SJCRH30 (cell line): ENCODE results near the gene MFSD11. TPM values are rescaled to one million over a fixed set of nuclear protein-coding genes. Genes with fewer than 3 reads are reported as not detected.
"Not testable (repeated sequence)": the region's sequence is repeated elsewhere in the genome, so short reads cannot be mapped to it uniquely, and the experiment has no call there.

ENCODE experiments used
- DNase-seq, 2 experiments: peaks; one replicate each; pipeline ENCODE4 v3.0.0-alpha.2; 2015 to 2020
- H3K27ac ChIP-seq: fragments of 250-450 bp; sonication (Bioruptor Pico); 2 replicates; pipeline ENCODE4 v1.5.1; 2020; ENCODE audit warnings: mild to moderate bottlenecking, moderate library complexity
- H3K27me3 ChIP-seq: fragments of 250-450 bp; sonication (Bioruptor Pico); 2 replicates; pipeline ENCODE4 v1.5.1; 2020; ENCODE audit warnings: mild to moderate bottlenecking, moderate library complexity
- H3K36me3 ChIP-seq: fragments of 250-450 bp; sonication (Bioruptor Pico); 2 replicates; pipeline ENCODE4 v1.5.1; 2020; ENCODE audit warnings: mild to moderate bottlenecking, moderate library complexity
- H3K4me1 ChIP-seq: fragments of 250-450 bp; sonication (Bioruptor Pico); 2 replicates; pipeline ENCODE4 v1.5.1; 2020; ENCODE audit warnings: mild to moderate bottlenecking, moderate library complexity
- H3K4me3 ChIP-seq: fragments of 250-450 bp; sonication (Bioruptor Pico); 2 replicates; pipeline ENCODE4 v1.5.1; 2020; ENCODE audit warnings: mild to moderate bottlenecking, moderate library complexity
- H3K9me3 ChIP-seq: fragments of 250-450 bp; sonication (Bioruptor Pico); replicated peaks from 2 replicates; pipeline ENCODE4 v1.5.1; 2020; ENCODE audit warnings: mild to moderate bottlenecking, moderate library complexity
- total RNA-seq: library from RNA; depleted of rRNA; stranded (reverse); fragments of >200 nt; shearing (Covaris generic); gene quantifications from 2 replicates; pipeline ENCODE4 v1.2.3, GENCODE V29; 2014

Gene MFSD11
- total RNA-seq, 1 experiment from 2014 or later = 40.4 TPM

- peak in 1 of 2 experiments; percentile 29 for DNase-seq
- Histone ChIP-seq H3K9me3 (no peaks in the 10 kb centered on the region), H3K27me3 (no peaks in the 10 kb centered on the region), H3K4me3 (no peak overlapping the region), H3K36me3 (peaks cover 36% of the 10 kb centered on the region), H3K27ac (no peak overlapping the region), H3K4me1 (peaks cover 8% of the 10 kb centered on the region; the same call in 1 of the 2 replicates)
Measured at GRCh38 chr17:76740329-76741118, 2.6 kb downstream of the MFSD11 start.

- H3K27ac ChIP-seq = no peak overlapping the region
- DNase-seq = no peak
- H3K36me3 ChIP-seq = peaks cover 35% of the 10 kb centered on the region
- peaks cover 8% of the 10 kb centered on the region; the same call in 1 of the 2 replicates for H3K4me1 ChIP-seq
- H3K9me3 ChIP-seq = no peaks in the 10 kb centered on the region
- no peak overlapping the region for H3K4me3 ChIP-seq
- no peaks in the 10 kb centered on the region for H3K27me3 ChIP-seq
Measured at GRCh38 chr17:76742958-76743357, 5.0 kb downstream of the MFSD11 start.

GRCh38 chr17:76744747-76745146 lies 6.8 kb downstream of the MFSD11 start:
- no peaks in the 10 kb centered on the region for H3K9me3 ChIP-seq
- peaks cover 5% of the 10 kb centered on the region; the same call in 1 of the 2 replicates for H3K4me1 ChIP-seq

GRCh38 chr17:76745785-76746184 lies 7.9 kb downstream of the MFSD11 start:
- peaks cover 39% of the 10 kb centered on the region for H3K36me3 ChIP-seq
- H3K4me1 ChIP-seq, DNase-seq: not testable (repeated sequence)

More at GRCh38 chr17:76744747-76745146, 6.8 kb downstream of the MFSD11 start:
- H3K4me3 ChIP-seq = no peak overlapping the region
- H3K27ac ChIP-seq = no peak overlapping the region
- no peaks in the 10 kb centered on the region for H3K27me3 ChIP-seq
- H3K36me3 ChIP-seq = peaks cover 39% of the 10 kb centered on the region
- DNase-seq = no peak

GRCh38 chr17:76747716-76748363 lies 9.9 kb downstream of the MFSD11 start:
- Histone ChIP-seq H3K27ac (no peak overlapping the region), H3K27me3 (no peaks in the 10 kb centered on the region), H3K36me3 (peaks cover 40% of the 10 kb centered on the region), H3K4me3 (no peak overlapping the region), H3K4me1 (no peaks in the 10 kb centered on the region), H3K9me3 (no peaks in the 10 kb centered on the region)
- no peak for DNase-seq

More at GRCh38 chr17:76745785-76746184, 7.9 kb downstream of the MFSD11 start:
- H3K27ac ChIP-seq, H3K4me3 ChIP-seq, H3K27me3 ChIP-seq, H3K9me3 ChIP-seq: not testable (repeated sequence)

GRCh38 chr17:76748657-76749056 lies 10.7 kb downstream of the MFSD11 start:
- Histone ChIP-seq H3K27ac (no peak overlapping the region), H3K4me1 (no peaks in the 10 kb centered on the region), H3K4me3 (no peak overlapping the region), H3K27me3 (no peaks in the 10 kb centered on the region), H3K9me3 (no peaks in the 10 kb centered on the region), H3K36me3 (peaks cover 36% of the 10 kb centered on the region)
- DNase-seq = no peak

- H3K36me3 ChIP-seq = peaks cover 26% of the 10 kb centered on the region
- no peaks in the 10 kb centered on the region for H3K9me3 ChIP-seq
Measured at GRCh38 chr17:76751416-76751993, 13.6 kb downstream of the MFSD11 start.

GRCh38 chr17:76752006-76752405 lies 14.1 kb downstream of the MFSD11 start:
- no peak overlapping the region for H3K27ac ChIP-seq
- no peaks in the 10 kb centered on the region for H3K4me1 ChIP-seq
- no peak for DNase-seq
- no peak overlapping the region for H3K4me3 ChIP-seq
- no peaks in the 10 kb centered on the region for H3K27me3 ChIP-seq
- peaks cover 25% of the 10 kb centered on the region for H3K36me3 ChIP-seq
- H3K9me3 ChIP-seq = no peaks in the 10 kb centered on the region

More at GRCh38 chr17:76751416-76751993, 13.6 kb downstream of the MFSD11 start:
- DNase-seq = no peak
- Histone ChIP-seq H3K4me3 (no peak overlapping the region), H3K27me3 (no peaks in the 10 kb centered on the region), H3K27ac (no peak overlapping the region), H3K4me1 (no peaks in the 10 kb centered on the region)

- H3K36me3 ChIP-seq = peaks cover 31% of the 10 kb centered on the region
- no peak overlapping the region for H3K27ac ChIP-seq
- DNase-seq = no peak
- H3K4me3 ChIP-seq = no peak overlapping the region
- H3K27me3 ChIP-seq = no peaks in the 10 kb centered on the region
- H3K9me3 ChIP-seq = no peaks in the 10 kb centered on the region
- H3K4me1 ChIP-seq = no peaks in the 10 kb centered on the region
Measured at GRCh38 chr17:76753061-76753961, 15.4 kb downstream of the MFSD11 start.

GRCh38 chr17:76755285-76755684 lies 17.4 kb downstream of the MFSD11 start:
- Histone ChIP-seq H3K27ac (no peak overlapping the region), H3K4me1 (no peaks in the 10 kb centered on the region), H3K36me3 (peaks cover 30% of the 10 kb centered on the region), H3K27me3 (no peaks in the 10 kb centered on the region), H3K4me3 (no peak overlapping the region), H3K9me3 (0 out of 2 replicates have a peak, but pooled peaks cover 3% of the 10 kb centered on the region)
- no peak for DNase-seq

- no peak for DNase-seq
- Histone ChIP-seq H3K36me3 (peaks cover 28% of the 10 kb centered on the region), H3K27me3 (no peaks in the 10 kb centered on the region)
Measured at GRCh38 chr17:76757256-76757655, 19.3 kb downstream of the MFSD11 start.

GRCh38 chr17:76758570-76758969 lies 20.7 kb downstream of the MFSD11 start:
- H3K4me1 ChIP-seq = no peaks in the 10 kb centered on the region
- H3K9me3 ChIP-seq = 0 out of 2 replicates have a peak, but pooled peaks cover 3% of the 10 kb centered on the region
- no peak overlapping the region for H3K4me3 ChIP-seq
- no peak overlapping the region for H3K27ac ChIP-seq
- no peak for DNase-seq
- H3K36me3 ChIP-seq = peaks cover 28% of the 10 kb centered on the region
- H3K27me3 ChIP-seq = no peaks in the 10 kb centered on the region

More at GRCh38 chr17:76757256-76757655, 19.3 kb downstream of the MFSD11 start:
- Histone ChIP-seq H3K4me3 (no peak overlapping the region), H3K9me3 (0 out of 2 replicates have a peak, but pooled peaks cover 3% of the 10 kb centered on the region), H3K4me1 (no peaks in the 10 kb centered on the region), H3K27ac (no peak overlapping the region)

GRCh38 chr17:76772842-76773525 lies 35.1 kb downstream of the MFSD11 start:
- H3K27me3 ChIP-seq = no peaks in the 10 kb centered on the region
- peaks cover 23% of the 10 kb centered on the region for H3K36me3 ChIP-seq
- DNase-seq = peak; percentile 77 to 86
- H3K4me1 ChIP-seq = peaks cover 7% of the 10 kb centered on the region
- no peaks in the 10 kb centered on the region for H3K9me3 ChIP-seq
- peak overlapping the region; percentile 13; the same call in 1 of the 2 replicates for H3K4me3 ChIP-seq
- H3K27ac ChIP-seq = peak overlapping the region; percentile 35
